Fibroblast of lung (primary cell): ENCODE measurements around the gene NEGR1. TPM values are rescaled to one million over a fixed set of nuclear protein-coding genes. Genes with fewer than 3 reads are reported as not detected.
A peak's percentile ranks its signal among the peaks of the same experiment; 100 is the strongest.

Experiments used
- DNase-seq, 2 donors: peaks; one replicate each; pipeline versions ENCODE4 v3.0.0 to v3.0.0-alpha.2; 2010; ENCODE audit warnings: low read depth in 2 of 2
- H2AFZ ChIP-seq: 2 replicates; pipeline ENCODE4 v1.5.1; 2012; ENCODE audit warnings: low read length, control low read depth, inconsistent platforms
- H3K27ac ChIP-seq: 2 replicates; pipeline ENCODE4 v1.5.1; 2011; ENCODE audit warnings: low read length, control low read depth; ENCODE audit not compliant: insufficient read depth
- H3K27me3 ChIP-seq: 2 replicates; pipeline ENCODE4 v1.5.1; 2011; ENCODE audit warnings: mild to moderate bottlenecking, low read length; ENCODE audit not compliant: control insufficient read depth, insufficient read depth
- H3K36me3 ChIP-seq: 2 replicates; pipeline ENCODE4 v1.5.1; 2011; ENCODE audit warnings: low read length; ENCODE audit not compliant: control insufficient read depth, insufficient read depth
- H3K4me1 ChIP-seq: 2 replicates; pipeline ENCODE4 v1.5.1; 2011; ENCODE audit warnings: low read length; ENCODE audit not compliant: control insufficient read depth, insufficient read depth; ENCODE audit errors: extremely low read depth
- H3K4me2 ChIP-seq: 2 replicates; pipeline ENCODE4 v1.5.1; 2011; ENCODE audit warnings: low read length, control low read depth; ENCODE audit not compliant: insufficient read depth; ENCODE audit errors: extremely low read depth
- H3K4me3 ChIP-seq, 4 experiments: fragments of 200-600 bp in 1 of 4; sonication (generic) in 1 of 4; replicated peaks in 1 of 4; 2 replicates each; pipeline ENCODE4 v1.5.1; 2011 to 2016; ENCODE audit warnings: low read length in 4 of 4, low read depth in 3 of 4, mild to moderate bottlenecking in 3 of 4, control low read depth in 2 of 4, inconsistent platforms in 1 of 4, mixed read lengths in 1 of 4; ENCODE audit not compliant: insufficient read depth in 1 of 4; ENCODE audit errors: control extremely low read depth in 1 of 4
- H3K79me2 ChIP-seq: 2 replicates; pipeline ENCODE4 v1.5.1; 2012; ENCODE audit warnings: mild to moderate bottlenecking, low read length, inconsistent platforms; ENCODE audit not compliant: control insufficient read depth, insufficient read depth
- H3K9ac ChIP-seq: 2 replicates; pipeline ENCODE4 v1.5.1; 2011; ENCODE audit warnings: mild to moderate bottlenecking, low read length, control low read depth; ENCODE audit not compliant: insufficient read depth
- H3K9me3 ChIP-seq: 2 replicates; pipeline ENCODE4 v1.5.1; 2012; ENCODE audit warnings: low read depth, low read length; ENCODE audit not compliant: control insufficient read depth, insufficient read depth
- H4K20me1 ChIP-seq: 2 replicates; pipeline ENCODE4 v1.5.1; 2011; ENCODE audit warnings: low read length; ENCODE audit not compliant: control insufficient read depth, insufficient read depth; ENCODE audit errors: extremely low read depth
- CTCF ChIP-seq, 2 donors: IDR thresholded peaks in 1 of 2; conservative IDR thresholded peaks in 1 of 2; 1 replicate in 1 of 2; 2 replicates in 1 of 2; pipeline ENCODE4 v1.5.1; 2011 to 2012; ENCODE audit warnings: low read length in 2 of 2, control low read depth in 1 of 2, inconsistent platforms in 1 of 2, low read depth in 1 of 2, mild to moderate bottlenecking in 1 of 2
- EZH2 ChIP-seq: IDR thresholded peaks from 2 replicates; pipeline ENCODE4 v1.5.1; 2012; ENCODE audit warnings: low read length, control low read depth, mild to moderate bottlenecking; ENCODE audit errors: missing control alignments
- polyA plus RNA-seq, 2 donors: library from polyadenylated mRNA; depleted of rRNA in 1 of 2; stranded (reverse) in 1 of 2; unstranded in 1 of 2; fragments of >200 nt; gene quantifications; 2 replicates each; pipeline ENCODE4 v1.2.1, GENCODE V29; 2011 to 2012; ENCODE audit warnings: missing spikeins in 1 of 2
- total RNA-seq: library from RNA; depleted of rRNA; stranded (reverse); fragments of >200 nt; gene quantifications from 2 replicates; pipeline ENCODE4 v1.2.1, GENCODE V29; 2014

Gene NEGR1
- total and polyA plus RNA-seq, 2 donors (not counting 1 experiment from before 2014, with no cell fraction given) = 3.1 to 9.4 TPM

DNA sequence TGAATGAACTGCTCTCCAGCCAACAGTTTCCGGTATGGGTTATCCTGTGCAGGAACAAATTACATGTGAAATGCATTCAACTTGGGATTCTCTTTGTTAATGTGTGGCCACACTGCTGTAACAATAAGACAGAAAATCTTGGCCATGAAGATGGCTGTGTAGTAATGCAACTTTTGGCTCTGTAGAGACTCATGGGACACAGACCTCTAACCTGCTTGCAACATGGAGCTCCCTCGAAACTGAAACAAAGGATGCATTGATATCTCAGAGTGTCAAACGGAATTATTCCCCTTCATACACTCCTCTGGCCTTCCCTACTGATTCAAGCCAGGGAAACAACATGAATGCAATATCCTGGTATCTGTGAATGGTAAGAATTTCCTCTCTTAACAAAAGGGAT is 642.2 kb downstream of the NEGR1 start:
- Histone ChIP-seq H3K4me1 (no peaks in the 10 kb centered on the region), H3K36me3 (no peaks in the 10 kb centered on the region), H3K27me3 (no peaks in the 10 kb centered on the region), H3K9ac (no peak overlapping the region), H2AFZ (no peak overlapping the region), H3K9me3 (no peaks in the 10 kb centered on the region), H3K4me3 (no peak overlapping the region), H3K79me2 (no peaks in the 10 kb centered on the region), H3K4me2 (no peak overlapping the region), H3K27ac (no peak overlapping the region), H4K20me1 (no peaks in the 10 kb centered on the region)
- TF ChIP-seq CTCF (conservative IDR thresholded peaks at IDR 0.05 in 1 of 2, IDR thresholded peaks at IDR 0.05 in 1 of 2; ENCODE audit: low read depth in 1 of 2, low read length in 2 of 2) (no peak), EZH2 (no peak)
- no peak for DNase-seq

- H3K27me3 ChIP-seq = no peaks in the 10 kb centered on the region
- no peaks in the 10 kb centered on the region for H3K9me3 ChIP-seq
- no peak overlapping the region for H3K4me3 ChIP-seq
- no peaks in the 10 kb centered on the region for H3K36me3 ChIP-seq
- no peak overlapping the region for H2AFZ ChIP-seq
- H3K4me1 ChIP-seq = no peaks in the 10 kb centered on the region
- H4K20me1 ChIP-seq = no peaks in the 10 kb centered on the region
- DNase-seq = peak; percentile 55 to 85
- H3K79me2 ChIP-seq = no peaks in the 10 kb centered on the region
- no peak overlapping the region for H3K27ac ChIP-seq
- H3K4me2 ChIP-seq = no peak overlapping the region
- TF ChIP-seq EZH2 (no peak), CTCF (conservative IDR thresholded peaks at IDR 0.05 in 1 of 2, IDR thresholded peaks at IDR 0.05 in 1 of 2; ENCODE audit: low read depth in 1 of 2, low read length in 2 of 2) (no peak)
- no peak overlapping the region for H3K9ac ChIP-seq
These were observed 644.1 kb downstream of the NEGR1 start for GRCh38 chr1:71638081-71638766.

- Histone ChIP-seq H3K36me3 (no peaks in the 10 kb centered on the region), H3K9me3 (no peaks in the 10 kb centered on the region), H3K27ac (no peak overlapping the region), H4K20me1 (no peaks in the 10 kb centered on the region), H3K9ac (no peak overlapping the region), H3K4me1 (no peaks in the 10 kb centered on the region), H3K4me3 (no peak overlapping the region), H3K79me2 (no peaks in the 10 kb centered on the region), H2AFZ (no peak overlapping the region), H3K27me3 (no peaks in the 10 kb centered on the region), H3K4me2 (no peak overlapping the region)
- DNase-seq = no peak
- no peak for TF ChIP-seq EZH2
- no peak for TF ChIP-seq CTCF (conservative IDR thresholded peaks at IDR 0.05 in 1 of 2, IDR thresholded peaks at IDR 0.05 in 1 of 2; ENCODE audit: low read depth in 1 of 2, low read length in 2 of 2)
These were observed 646.8 kb downstream of the NEGR1 start for GRCh38 chr1:71635568-71635967.
